Measurements from ENCODE around the gene ETS1. TPM values are rescaled to one million over a fixed set of nuclear protein-coding genes. Genes with fewer than 3 reads are reported as not detected.

The ETS1 gene
- total RNA-seq, 4 donors from 2014 or later: 23.6 to 56.7 (median 29.2) TPM

GRCh38 chr11:128598506-128599150 is 11.3 kb upstream of the ETS1 start:
- Histone ChIP-seq H3K36me3 (no peaks in the 10 kb centered on the region), H3K4me3 (no peak overlapping the region), H3K4me1 (no peaks in the 10 kb centered on the region), H3K9me3 (no peaks in the 10 kb centered on the region), H3K27ac (no peak overlapping the region), H3K27me3 (no peaks in the 10 kb centered on the region)
- TF ChIP-seq POLR2AphosphoS5 (IDR thresholded peaks at IDR 0.05) (no peak), CTCF (IDR thresholded peaks at IDR 0.05) (no peak), POLR2A (IDR thresholded peaks at IDR 0.05) (no peak)
- intact Hi-C loops (cut with DNase I; ENCODE audit: low total_unique reads) (no loop called here), in situ Hi-C loops (cut with MboI; ENCODE audit: low pct_ligation_motif_present in 1 of 4, low pct_unique_long_range_greater_than_20kb in 1 of 4, low sequenced_read_pairs in 3 of 4) (no loop called here)
- no peak for DNase-seq
- 89 to 92% methylated on average over 1 of the region's 1 CpG for WGBS, 2 donors (ENCODE audit: low coverage in 1 of 2)

GRCh38 chr11:128598096-128598495 is 10.7 kb upstream of the ETS1 start:
- intact Hi-C loops (cut with DNase I; ENCODE audit: low total_unique reads): no loop called here
- in situ Hi-C loops (cut with MboI; ENCODE audit: low pct_ligation_motif_present in 1 of 4, low pct_unique_long_range_greater_than_20kb in 1 of 4, low sequenced_read_pairs in 3 of 4): no loop called here
- DNase-seq: no peak
- TF ChIP-seq CTCF (IDR thresholded peaks at IDR 0.05): no peak
- no peak for TF ChIP-seq POLR2A (IDR thresholded peaks at IDR 0.05)
- no peak for TF ChIP-seq EP300 (IDR thresholded peaks at IDR 0.05; ENCODE audit: low read depth)
- TF ChIP-seq POLR2AphosphoS5 (IDR thresholded peaks at IDR 0.05): no peak
- H3K36me3 ChIP-seq: no peaks in the 10 kb centered on the region
- WGBS, 2 donors (ENCODE audit: low coverage in 1 of 2): 95 to 100% methylated on average over 2 to 4 of the region's 4 CpGs
- H3K9me3 ChIP-seq: no peaks in the 10 kb centered on the region
- H3K27ac ChIP-seq: no peak overlapping the region
- H3K27me3 ChIP-seq: no peaks in the 10 kb centered on the region
- H3K4me1 ChIP-seq: no peaks in the 10 kb centered on the region
- no peak overlapping the region for H3K4me3 ChIP-seq

GRCh38 chr11:128597209-128597608 is 9.9 kb upstream of the ETS1 start:
- H3K9me3 ChIP-seq: no peaks in the 10 kb centered on the region
- no peaks in the 10 kb centered on the region for H3K36me3 ChIP-seq
- 95 to 100% methylated on average over 2 of the region's 2 CpGs for WGBS, 2 donors (ENCODE audit: low coverage in 1 of 2)
- no peaks in the 10 kb centered on the region for H3K4me1 ChIP-seq
- no peaks in the 10 kb centered on the region for H3K27me3 ChIP-seq
- no peak overlapping the region for H3K27ac ChIP-seq
- DNase-seq: no peak
- intact Hi-C loops (cut with DNase I; ENCODE audit: low total_unique reads) (no loop called here), in situ Hi-C loops (cut with MboI; ENCODE audit: low pct_ligation_motif_present in 1 of 4, low pct_unique_long_range_greater_than_20kb in 1 of 4, low sequenced_read_pairs in 3 of 4) (no loop called here)
- H3K4me3 ChIP-seq: no peak overlapping the region
- TF ChIP-seq EP300 (IDR thresholded peaks at IDR 0.05; ENCODE audit: low read depth) (no peak), CTCF (IDR thresholded peaks at IDR 0.05) (no peak), POLR2AphosphoS5 (IDR thresholded peaks at IDR 0.05) (no peak), POLR2A (IDR thresholded peaks at IDR 0.05) (no peak)

GRCh38 chr11:128596250-128596649 is 8.9 kb upstream of the ETS1 start:
- Histone ChIP-seq H3K27ac (no peak overlapping the region), H3K4me1 (no peaks in the 10 kb centered on the region), H3K9me3 (no peaks in the 10 kb centered on the region), H3K4me3 (no peak overlapping the region), H3K27me3 (no peaks in the 10 kb centered on the region), H3K36me3 (no peaks in the 10 kb centered on the region)
- no peak for DNase-seq
- 77 to 90% methylated on average over 2 of the region's 2 CpGs for WGBS, 2 donors (ENCODE audit: low coverage in 1 of 2)
- intact Hi-C loops (cut with DNase I; ENCODE audit: low total_unique reads): no loop called here
- in situ Hi-C loops (cut with MboI; ENCODE audit: low pct_ligation_motif_present in 1 of 4, low pct_unique_long_range_greater_than_20kb in 1 of 4, low sequenced_read_pairs in 3 of 4): no loop called here
- TF ChIP-seq POLR2A (IDR thresholded peaks at IDR 0.05): no peak
- TF ChIP-seq CTCF (IDR thresholded peaks at IDR 0.05): no peak
- no peak for TF ChIP-seq POLR2AphosphoS5 (IDR thresholded peaks at IDR 0.05)

Measured in transverse colon (tissue), 4 donors.